IMR-90 (cell line): ENCODE data around the gene RUNX3. TPM values are rescaled to one million over a fixed set of nuclear protein-coding genes. Genes with fewer than 3 reads are reported as not detected.

Experiments
- ATAC-seq: fragments of 200-7000 bp; cut with Tn5 transposase; 2 replicates; pipeline ENCODE4 v1.9.1; 2020; ENCODE audit warnings: low read depth, mild to moderate bottlenecking, moderate library complexity
- BruUV-seq: library from RNA; stranded (reverse); fragments of 400-500 nt; replicated peaks from 2 replicates; lab custom pipeline; 2021; lab: Mats Ljungman, UMichigan
- CTCF ChIA-PET: fragments of 300-600 bp; formaldehyde crosslinking; extraction: SDS; loops from one replicate; lab custom pipeline; 2021; ENCODE audit warnings: antibody characterized with exemption; lab: Yijun Ruan, JAX
- POLR2A ChIA-PET: fragments of 300-600 bp; sonication (Branson Sonifier 250); formaldehyde crosslinking; loops from one replicate; lab custom pipeline; 2022; ENCODE audit warnings: antibody characterized with exemption; ENCODE audit not compliant: unreplicated experiment; lab: Charles Lee
- DNase-seq: peaks from one replicate; pipeline ENCODE4 v3.0.0; 2013
- H2AFZ ChIP-seq: replicated peaks from 2 replicates; pipeline ENCODE3; 2013; ENCODE audit warnings: low read length, mild to moderate bottlenecking; ENCODE audit not compliant: poor library complexity
- H2AK5ac ChIP-seq: 2 replicates; pipeline ENCODE4 v1.6.1; 2013; ENCODE audit warnings: low read depth, low read length, inconsistent platforms
- H2AK9ac ChIP-seq: replicated peaks from 2 replicates; pipeline ENCODE3; 2013; ENCODE audit warnings: mild to moderate bottlenecking, low read depth, low read length, moderate library complexity; ENCODE audit not compliant: poor library complexity
- H2BK120ac ChIP-seq: 2 replicates; pipeline ENCODE4 v1.6.1; 2013; ENCODE audit warnings: low read depth, low read length, inconsistent platforms
- H2BK15ac ChIP-seq: 3 replicates; pipeline ENCODE4 v1.6.1; 2013; ENCODE audit warnings: low read depth, low read length, inconsistent platforms
- H2BK20ac ChIP-seq: 2 replicates; pipeline ENCODE4 v1.6.1; 2013; ENCODE audit warnings: low read depth, mild to moderate bottlenecking, inconsistent platforms, low read length, moderate library complexity
- H2BK5ac ChIP-seq: 2 replicates; pipeline ENCODE4 v1.6.1; 2013; ENCODE audit warnings: mild to moderate bottlenecking, low read depth, low read length, inconsistent platforms; ENCODE audit not compliant: poor library complexity, severe bottlenecking
- H3K14ac ChIP-seq: replicated peaks from 2 replicates; pipeline ENCODE4 v1.6.1; 2013; ENCODE audit warnings: low read depth, low read length, inconsistent platforms
- H3K18ac ChIP-seq: 2 replicates; pipeline ENCODE4 v1.6.1; 2013; ENCODE audit warnings: low read depth, low read length, control low read depth
- H3K23ac ChIP-seq: 2 replicates; pipeline ENCODE4 v1.6.1; 2013; ENCODE audit warnings: low read depth, low read length, inconsistent platforms
- H3K27ac ChIP-seq: 2 replicates; pipeline ENCODE4 v1.5.1; 2013; ENCODE audit warnings: mild to moderate bottlenecking, control low read depth, low read length; ENCODE audit not compliant: insufficient read depth
- H3K27me3 ChIP-seq: 2 replicates; pipeline ENCODE4 v1.6.1; 2013; ENCODE audit warnings: low read length; ENCODE audit not compliant: control insufficient read depth, insufficient read depth
- H3K36me3 ChIP-seq: 2 replicates; pipeline ENCODE4 v1.6.1; 2013; ENCODE audit warnings: low read length, mixed read lengths; ENCODE audit not compliant: control insufficient read depth, insufficient read depth
- H3K4ac ChIP-seq: 2 replicates; pipeline ENCODE4 v1.6.1; 2013; ENCODE audit warnings: low read depth, low read length, inconsistent platforms
- H3K4me1 ChIP-seq: 2 replicates; pipeline ENCODE4 v1.6.1; 2013; ENCODE audit warnings: low read length, mixed read lengths; ENCODE audit not compliant: control insufficient read depth, insufficient read depth
- H3K4me2 ChIP-seq: 2 replicates; pipeline ENCODE4 v1.6.1; 2013; ENCODE audit warnings: low read depth, mild to moderate bottlenecking, control low read depth, low read length, moderate library complexity
- H3K4me3 ChIP-seq: 2 replicates; pipeline ENCODE4 v1.5.1; 2013; ENCODE audit warnings: low read depth, mild to moderate bottlenecking, control low read depth, low read length, moderate library complexity; ENCODE audit not compliant: insufficient read depth
- H3K56ac ChIP-seq: 2 replicates; pipeline ENCODE4 v1.6.1; 2013; ENCODE audit warnings: low read length, inconsistent platforms; ENCODE audit not compliant: insufficient read depth; ENCODE audit errors: extremely low read depth
- H3K79me1 ChIP-seq, 2 experiments: 2 replicates each; pipeline ENCODE4 v1.6.1; 2013; ENCODE audit warnings: low read length in 2 of 2, inconsistent platforms in 1 of 2, low read depth in 1 of 2
- H3K9ac ChIP-seq: 2 replicates; pipeline ENCODE4 v1.6.1; 2013; ENCODE audit warnings: low read depth, low read length, control low read depth
- H3K9me1 ChIP-seq: 2 replicates; pipeline ENCODE4 v1.6.1; 2013; ENCODE audit warnings: low read length, inconsistent platforms; ENCODE audit not compliant: insufficient read depth
- H3K9me3 ChIP-seq: 2 replicates; pipeline ENCODE4 v1.6.1; 2013; ENCODE audit warnings: low read length; ENCODE audit not compliant: control insufficient read depth, insufficient read depth
- H4K20me1 ChIP-seq: 2 replicates; pipeline ENCODE4 v1.6.1; 2013; ENCODE audit warnings: low read length, inconsistent platforms; ENCODE audit not compliant: insufficient read depth
- H4K5ac ChIP-seq: 2 replicates; pipeline ENCODE4 v1.6.1; 2013; ENCODE audit warnings: mild to moderate bottlenecking, low read depth, low read length, control low read depth
- H4K8ac ChIP-seq, 2 experiments: 2 replicates each; pipeline ENCODE4 v1.6.1; 2013; ENCODE audit warnings: low read depth in 2 of 2, low read length in 2 of 2, control low read depth in 1 of 2, inconsistent platforms in 1 of 2
- H4K91ac ChIP-seq: 2 replicates; pipeline ENCODE4 v1.6.1; 2013; ENCODE audit warnings: low read depth, low read length, inconsistent platforms; ENCODE audit not compliant: insufficient read depth
- FOS ChIP-seq: fragments of 150-350 bp; IDR thresholded peaks from 2 replicates; pipeline ENCODE4 v1.6.1; 2016; ENCODE audit warnings: low read depth, low read length
- MXI1 ChIP-seq: IDR thresholded peaks from 2 replicates; pipeline ENCODE4 v1.6.1; 2012; ENCODE audit warnings: low read depth, mild to moderate bottlenecking, low read length, moderate library complexity, borderline replicate concordance
- RAD21 ChIP-seq: IDR thresholded peaks from 2 replicates; pipeline ENCODE4 v1.6.1; 2012; ENCODE audit warnings: low read length, improper control_type of control experiment
- RCOR1 ChIP-seq: IDR thresholded peaks from 2 replicates; pipeline ENCODE4 v1.6.1; 2012; ENCODE audit warnings: mild to moderate bottlenecking, low read length, improper control_type of control experiment; ENCODE audit not compliant: insufficient replicate concordance
- WGBS, 2 experiments: methylation state at CpG; one replicate each; pipeline versions ENCODE4 v1.1.5 to v1.1.7; 2013; ENCODE audit warnings: missing lambda C conversion rate in 2 of 2; ENCODE audit not compliant: insufficient read length in 1 of 2; ENCODE audit errors: extremely low coverage in 2 of 2; 5-methylcytosine and 5-hydroxymethylcytosine counted together
- dilution Hi-C: fragments of 300-500 bp; cut with HindIII; formaldehyde crosslinking; loops from one replicate; pipeline ENCODE4 v1.14.3; 2018; ENCODE audit warnings: low sequenced_read_pairs; ENCODE audit not compliant: unreplicated experiment
- in situ Hi-C: fragments of 300-500 bp; cut with MboI; formaldehyde crosslinking; loops from 3 replicates; pipeline ENCODE4 v1.14.3; 2019; ENCODE audit warnings: low sequenced_read_pairs, inconsistent platforms, mixed read lengths
- intact Hi-C: fragments of 100-400 bp; cut with micrococcal nuclease; formaldehyde crosslinking; loops from 2 replicates; pipeline ENCODE4 v1.10.0; 2022
- polyA plus RNA-seq, 3 experiments: library from polyadenylated mRNA; depleted of rRNA; stranded (reverse); fragments of >200 nt; gene quantifications; 2 replicates each; pipeline ENCODE4 v1.2.3, GENCODE V29; 2012; ENCODE audit warnings: low replicate concordance in 1 of 3
- total RNA-seq: library from RNA; depleted of rRNA; stranded (reverse); fragments of >200 nt; gene quantifications from 2 replicates; pipeline ENCODE4 v1.2.3, GENCODE V29; 2012

The RUNX3 gene
- total and polyA plus RNA-seq, 2 of the 4 experiments (the other 2 are of a cell fraction): 0.07 TPM; not detected in 1

- Histone ChIP-seq H2BK20ac (no peak overlapping the region), H3K27me3 (no peaks in the 10 kb centered on the region; the same call in 1 of the 2 replicates), H3K9me1 (no peaks in the 10 kb centered on the region), H2AFZ (peak overlapping the region; percentile 43), H3K14ac (no peak overlapping the region), H3K9me3 (peaks cover 1% of the 10 kb centered on the region; the same call in 1 of the 2 replicates), H3K36me3 (no peaks in the 10 kb centered on the region), H2BK120ac (no peak overlapping the region), H4K8ac (no peak overlapping the region), H3K4me2 (no peak overlapping the region), H2AK9ac (peak overlapping the region; percentile 65), H3K18ac (no peak overlapping the region), H3K4me3 (no peak overlapping the region), H3K79me1 (no peaks in the 10 kb centered on the region), H2AK5ac (peak overlapping the region; percentile 15; the same call in 1 of the 2 replicates), H3K23ac (no peak overlapping the region), H4K20me1 (no peaks in the 10 kb centered on the region), H3K9ac (no peak overlapping the region), H3K4me1 (peaks cover 4% of the 10 kb centered on the region; the same call in 1 of the 2 replicates), H3K4ac (no peak overlapping the region), H3K56ac (no peak overlapping the region), H4K91ac (no peak overlapping the region), H2BK15ac (no peak overlapping the region), H4K5ac (no peak overlapping the region), H3K27ac (no peak overlapping the region), H2BK5ac (no peak overlapping the region)
- no peak for DNase-seq
- CTCF ChIA-PET: no interaction called here
- no peak for ATAC-seq
- dilution Hi-C loops: no loop called here
- BruUV-seq: no TSS peak
- intact Hi-C loops: no loop called here
- WGBS, 2 experiments: 74% methylated on average over 6 of the region's 13 CpGs; no CpG with 5 or more reads in 1 of the 2 experiments
- POLR2A ChIA-PET: no interaction called here
- TF ChIP-seq MXI1: no peak
- TF ChIP-seq RAD21: no peak
- no peak for TF ChIP-seq RCOR1
- TF ChIP-seq FOS: no peak
- in situ Hi-C loops: no loop called here
These were observed 17.5 kb downstream of the RUNX3 start for GRCh38 chr1:24912376-24913273.
